RWPE1 (cell line): Measurements from ENCODE around the gene ZNF524.

ENCODE experiments used
- CTCF ChIA-PET: fragments of 350-600 bp; sonication (Branson Sonifier 250); formaldehyde crosslinking; extraction: SDS; loops from one replicate; lab custom pipeline; 2021; lab: Yijun Ruan, JAX
- POLR2A ChIA-PET: fragments of 400-600 bp; formaldehyde crosslinking; extraction: SDS; loops from one replicate; lab custom pipeline; 2020; ENCODE audit warnings: antibody characterized with exemption; ENCODE audit not compliant: low non-redundant PET; lab: Yijun Ruan, JAX
- DNase-seq: peaks from one replicate; pipeline ENCODE4 v3.0.0; 2012; ENCODE audit warnings: low spot score
- H3K27ac ChIP-seq: fragments of 450-650 bp; 2 replicates; pipeline ENCODE4 v1.5.1; 2017
- CTCF ChIP-seq: fragments of 450-650 bp; conservative IDR thresholded peaks from 2 replicates; pipeline ENCODE4 v1.5.1; 2017; ENCODE audit warnings: low read depth, mild to moderate bottlenecking

The ZNF524 gene

GRCh38 chr19:55621673-55622231 lies 21.7 kb downstream of the ZNF524 start:
- H3K27ac ChIP-seq, result peak overlapping the region; percentile 5; the same call in 1 of the 2 replicates
- no peak for DNase-seq
- ChIA-PET POLR2A (no interaction called here), CTCF (interaction anchor here (0.5 kb wide), 1 partner anchor 16 kb away, joined by 3 read pairs; no protein-coding TSS in a partner anchor)
- no peak for TF ChIP-seq CTCF

- H3K27ac ChIP-seq, result peak overlapping the region; percentile 22
- DNase-seq, result no peak
- POLR2A ChIA-PET, result no interaction called here
- CTCF ChIA-PET, result interaction anchor here (0.5 to 1.3 kb wide), 4 partner anchors 15 to 208 kb away, joined by 3 read pairs; no protein-coding TSS in a partner anchor
- no peak for TF ChIP-seq CTCF
Observed at GRCh38 chr19:55622242-55622969, 22.3 kb downstream of the ZNF524 start.

GRCh38 chr19:55623130-55623529 lies 23.0 kb downstream of the ZNF524 start:
- TF ChIP-seq CTCF, result no peak
- CTCF ChIA-PET, result interaction anchor here (0.7 to 1.3 kb wide), 2 partner anchors 17 to 119 kb away, joined by 3 read pairs; no protein-coding TSS in a partner anchor
- H3K27ac ChIP-seq, result peak overlapping the region; percentile 22
- DNase-seq, result no peak
- POLR2A ChIA-PET, result no interaction called here

GRCh38 chr19:55623561-55623960 lies 23.5 kb downstream of the ZNF524 start:
- ChIA-PET CTCF (interaction anchor here (1.3 kb wide), 1 partner anchor 120 kb away, joined by 3 read pairs; no protein-coding TSS in a partner anchor), POLR2A (no interaction called here)
- DNase-seq, result no peak
- TF ChIP-seq CTCF, result no peak
- H3K27ac ChIP-seq, result no peak overlapping the region

- peak within 1 kb of the TSS; percentile 87 for H3K27ac ChIP-seq
- peak; percentile 95 for DNase-seq
- TF ChIP-seq CTCF, result no peak
- ChIA-PET CTCF (interaction anchor here (0.5 to 0.6 kb wide), 2 partner anchors 14 to 18 kb away, joined by 4 read pairs; no protein-coding TSS in a partner anchor), POLR2A (interaction anchor here (0.6 to 1.0 kb wide), 6 partner anchors 12 to 148 kb away, joined by 3 to 4 read pairs (median 3); partner anchors contain the start of genes ZNF628 and ZNF865)
Observed at GRCh38 chr19:55624109-55625003, 24.3 kb downstream of the ZNF524 start, which contains the start of gene ZNF784. ZNF784 (minus strand) TSS chr19:55624566; CDS start chr19:55624561, 5 bp downstream.
